Stimulated activated CD4-positive, alpha-beta T cell treated with anti-CD3 and anti-CD28 coated beads, Interleukin-15, amount 100 ng/mL, for 24 hours (primary cell): ENCODE measurements around the gene KMT5C.

Source experiments
- DNase-seq: peaks from one replicate; pipeline ENCODE4 v3.0.0-alpha.2; 2020

KMT5C gene

GRCh38 chr19:55389386-55390317 lies 50.0 kb downstream of the KMT5C start:
- DNase-seq, result no peak

DNA sequence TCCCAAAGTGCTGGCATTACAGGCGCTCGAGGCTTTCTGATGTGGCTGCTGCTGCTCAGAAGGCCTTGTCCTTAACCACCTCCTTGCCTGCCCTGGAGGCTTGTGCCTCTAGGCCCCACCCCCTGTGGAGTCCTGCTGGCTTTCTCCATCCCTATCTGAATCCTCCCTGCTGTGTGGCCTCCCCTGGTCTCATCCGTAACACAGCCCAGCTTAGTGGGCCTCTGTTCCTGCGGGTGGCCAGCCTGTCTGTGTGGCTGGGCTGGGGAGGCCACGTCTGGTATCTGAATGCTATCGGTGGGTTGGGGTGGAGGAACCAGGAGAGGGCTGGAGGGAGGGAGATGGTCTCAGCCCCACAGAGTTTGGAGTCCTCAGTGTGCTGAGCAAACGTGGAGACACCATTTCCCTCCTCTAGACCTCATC lies 50.8 kb downstream of the KMT5C start:
- peak; percentile 51 for DNase-seq

- DNase-seq, result no peak
Observed at GRCh38 chr19:55391191-55391670, 51.6 kb downstream of the KMT5C start.

DNA sequence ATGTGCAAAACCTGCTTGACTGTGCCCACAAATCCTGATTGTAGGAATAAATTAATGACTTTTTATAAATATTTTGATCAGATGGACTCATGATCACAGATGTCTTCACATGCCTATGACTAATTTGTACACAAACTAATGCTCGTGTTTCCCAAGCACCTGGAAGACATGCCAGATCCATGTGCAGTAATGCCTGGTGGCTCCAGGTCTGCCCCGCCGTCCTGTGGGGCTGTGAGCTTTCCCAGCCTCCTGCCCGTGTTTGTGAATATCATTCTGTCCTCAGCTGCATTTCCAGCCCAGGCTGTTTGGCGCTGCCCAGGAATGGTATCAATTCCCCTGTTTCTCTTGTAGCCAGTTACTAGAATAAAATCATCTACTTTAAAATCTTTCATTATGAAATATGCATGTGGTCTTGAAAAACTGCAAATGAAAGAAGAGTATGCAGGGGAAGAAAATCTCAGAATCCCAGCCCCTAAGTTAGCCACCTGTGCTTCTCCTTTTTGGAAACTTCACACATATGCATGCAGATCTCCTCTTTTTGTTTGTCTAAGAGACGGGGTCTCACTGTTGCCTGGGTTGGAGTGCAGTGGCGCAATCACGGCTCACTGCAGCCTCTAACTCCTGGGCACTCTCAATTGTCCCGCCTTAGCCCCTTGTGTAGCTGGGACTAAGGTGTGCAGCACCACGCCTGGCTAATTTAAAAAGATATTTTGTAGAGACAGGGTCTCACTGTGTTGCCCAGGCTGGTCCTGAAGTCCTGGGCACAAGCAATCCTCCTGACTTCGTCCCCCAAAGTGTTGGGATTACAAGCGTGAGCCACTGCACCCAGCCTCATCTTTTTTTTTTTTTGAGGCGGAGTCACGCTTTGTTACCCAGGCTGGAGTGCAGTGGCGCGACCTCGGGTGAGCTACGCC lies 52.3 kb downstream of the KMT5C start:
- no peak for DNase-seq

GRCh38 chr19:55392820-55393761 lies 53.4 kb downstream of the KMT5C start:
- DNase-seq, result no peak
